HG03354 (cell line): ENCODE results near the gene CCDC85C.

ENCODE experiments used
- ATAC-seq: cut with Tn5 transposase; IDR thresholded peaks from one replicate; pipeline ENCODE4 v1.9.1; 2021; ENCODE audit warnings: mild to moderate bottlenecking; ENCODE audit not compliant: unreplicated experiment, poor library complexity, severe bottlenecking

The CCDC85C gene

GRCh38 chr14:99507860-99508640 is 96.0 kb downstream of the CCDC85C start:
- no peak for ATAC-seq

GRCh38 chr14:99506276-99506675 is 97.7 kb downstream of the CCDC85C start:
- no peak for ATAC-seq

GRCh38 chr14:99505089-99505488 is 98.9 kb downstream of the CCDC85C start:
- no peak for ATAC-seq

- no peak for ATAC-seq
Measured at GRCh38 chr14:99503848-99504453, 100.1 kb downstream of the CCDC85C start.

- no peak for ATAC-seq
Measured at GRCh38 chr14:99502989-99503421, 101.0 kb downstream of the CCDC85C start.

GRCh38 chr14:99497894-99498293 is 106.1 kb downstream of the CCDC85C start:
- no peak for ATAC-seq

GRCh38 chr14:99497341-99497740 is 106.7 kb downstream of the CCDC85C start:
- ATAC-seq = no peak

- ATAC-seq = no peak
Measured at GRCh38 chr14:99484106-99484505, 119.9 kb downstream of the CCDC85C start.

GRCh38 chr14:99481745-99482099 is 122.3 kb downstream of the CCDC85C start:
- ATAC-seq = no peak

- peak; percentile 87 for ATAC-seq
Measured at GRCh38 chr14:99480917-99481744, 122.9 kb downstream of the CCDC85C start, which contains the start of gene CCNK. CCNK (plus strand) TSS chr14:99481409; CDS start chr14:99492678, 11,269 bp downstream.

GRCh38 chr14:99479906-99480869 is 123.8 kb downstream of the CCDC85C start, which contains the start of gene SETD3:
SETD3 (minus strand) TSS chr14:99480859; CDS start chr14:99465805, 15,054 bp downstream.
- ATAC-seq = peak; percentile 6

- ATAC-seq = no peak
Measured at GRCh38 chr14:99479160-99479905, 124.7 kb downstream of the CCDC85C start.

GRCh38 chr14:99478128-99478527 is 125.9 kb downstream of the CCDC85C start:
- no peak for ATAC-seq

GRCh38 chr14:99476864-99477263 is 127.1 kb downstream of the CCDC85C start:
- no peak for ATAC-seq

- no peak for ATAC-seq
Measured at GRCh38 chr14:99475660-99476059, 128.3 kb downstream of the CCDC85C start.

GRCh38 chr14:99475179-99475578 is 128.8 kb downstream of the CCDC85C start:
- ATAC-seq = no peak

- ATAC-seq = no peak
Measured at GRCh38 chr14:99473458-99473857, 130.5 kb downstream of the CCDC85C start.

GRCh38 chr14:99472937-99473336 is 131.1 kb downstream of the CCDC85C start:
- no peak for ATAC-seq

GRCh38 chr14:99471731-99472130 is 132.3 kb downstream of the CCDC85C start:
- no peak for ATAC-seq
